BJ (cell line): ENCODE results near the gene LRP3. TPM values are rescaled to one million over a fixed set of nuclear protein-coding genes. Genes with fewer than 3 reads are reported as not detected.

Experiments
- CTCF ChIA-PET: fragments of 350-600 bp; formaldehyde crosslinking; extraction: SDS; loops from one replicate; lab custom pipeline; 2021; ENCODE audit warnings: antibody characterized with exemption, inconsistent platforms; lab: Yijun Ruan, JAX
- POLR2A ChIA-PET: fragments of 300-600 bp; sonication (Branson Sonifier 250); formaldehyde crosslinking; extraction: SDS; loops from one replicate; lab custom pipeline; 2021; ENCODE audit warnings: antibody characterized with exemption; lab: Charles Lee
- DNase-seq: peaks from one replicate; pipeline ENCODE4 v3.0.0-alpha.2; 2011; ENCODE audit warnings: low read depth
- H3K27me3 ChIP-seq: 2 replicates; pipeline ENCODE4 v1.6.0; 2011; ENCODE audit warnings: low read length; ENCODE audit not compliant: control insufficient read depth, insufficient read depth
- H3K36me3 ChIP-seq: 2 replicates; pipeline ENCODE4 v1.5.1; 2011; ENCODE audit warnings: low read length; ENCODE audit not compliant: control insufficient read depth, insufficient read depth
- H3K4me3 ChIP-seq: 2 replicates; pipeline ENCODE4 v1.5.1; 2011; ENCODE audit warnings: low read depth, mild to moderate bottlenecking, control low read depth, low read length
- polyA plus RNA-seq: library from polyadenylated mRNA; depleted of rRNA; stranded (reverse); fragments of >200 nt; gene quantifications from 2 replicates; pipeline ENCODE4 v1.2.3, GENCODE V29; 2011
- TF ChIP-seq, protein P1 (sequence below): IDR thresholded peaks from 2 replicates; pipeline ENCODE4 v1.5.1; 2011; ENCODE audit warnings: low read depth, mild to moderate bottlenecking, control low read depth, inconsistent platforms, low read length, moderate library complexity; ENCODE audit not compliant: insufficient read depth

Gene LRP3
- polyA plus RNA-seq, 1 experiment: 16.1 TPM

DNA sequence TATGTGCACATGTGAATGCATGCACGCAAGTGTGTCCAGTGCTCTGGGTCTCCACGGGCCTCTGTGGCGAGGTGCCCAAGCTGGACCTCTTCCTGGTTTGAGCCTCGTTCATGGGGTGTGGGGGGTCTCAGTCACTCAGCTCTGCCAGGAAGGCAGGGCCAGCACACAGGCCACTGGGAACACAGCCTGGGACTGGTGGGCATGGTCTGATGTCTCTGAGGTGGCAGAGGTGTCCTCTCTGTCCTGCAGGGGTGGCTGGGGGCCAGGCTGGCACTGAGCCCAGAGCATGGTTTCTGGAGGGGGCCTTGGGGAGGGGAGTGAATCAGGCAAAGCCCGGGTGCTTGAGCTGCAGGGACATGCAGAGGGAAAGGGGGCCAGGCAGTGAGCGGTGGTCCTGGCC is 9.4 kb downstream of the LRP3 start:
- H3K36me3 ChIP-seq: peaks cover 8% of the 10 kb centered on the region
- no peak for DNase-seq
- TF ChIP-seq, protein P1, sequence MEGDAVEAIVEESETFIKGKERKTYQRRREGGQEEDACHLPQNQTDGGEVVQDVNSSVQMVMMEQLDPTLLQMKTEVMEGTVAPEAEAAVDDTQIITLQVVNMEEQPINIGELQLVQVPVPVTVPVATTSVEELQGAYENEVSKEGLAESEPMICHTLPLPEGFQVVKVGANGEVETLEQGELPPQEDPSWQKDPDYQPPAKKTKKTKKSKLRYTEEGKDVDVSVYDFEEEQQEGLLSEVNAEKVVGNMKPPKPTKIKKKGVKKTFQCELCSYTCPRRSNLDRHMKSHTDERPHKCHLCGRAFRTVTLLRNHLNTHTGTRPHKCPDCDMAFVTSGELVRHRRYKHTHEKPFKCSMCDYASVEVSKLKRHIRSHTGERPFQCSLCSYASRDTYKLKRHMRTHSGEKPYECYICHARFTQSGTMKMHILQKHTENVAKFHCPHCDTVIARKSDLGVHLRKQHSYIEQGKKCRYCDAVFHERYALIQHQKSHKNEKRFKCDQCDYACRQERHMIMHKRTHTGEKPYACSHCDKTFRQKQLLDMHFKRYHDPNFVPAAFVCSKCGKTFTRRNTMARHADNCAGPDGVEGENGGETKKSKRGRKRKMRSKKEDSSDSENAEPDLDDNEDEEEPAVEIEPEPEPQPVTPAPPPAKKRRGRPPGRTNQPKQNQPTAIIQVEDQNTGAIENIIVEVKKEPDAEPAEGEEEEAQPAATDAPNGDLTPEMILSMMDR: no peak
- ChIA-PET POLR2A (no interaction called here), CTCF (interaction anchor here (1.6 kb wide), 1 partner anchor 213 kb away, joined by 3 read pairs; no protein-coding TSS in a partner anchor)
- no peaks in the 10 kb centered on the region for H3K27me3 ChIP-seq
- no peak overlapping the region for H3K4me3 ChIP-seq

DNA sequence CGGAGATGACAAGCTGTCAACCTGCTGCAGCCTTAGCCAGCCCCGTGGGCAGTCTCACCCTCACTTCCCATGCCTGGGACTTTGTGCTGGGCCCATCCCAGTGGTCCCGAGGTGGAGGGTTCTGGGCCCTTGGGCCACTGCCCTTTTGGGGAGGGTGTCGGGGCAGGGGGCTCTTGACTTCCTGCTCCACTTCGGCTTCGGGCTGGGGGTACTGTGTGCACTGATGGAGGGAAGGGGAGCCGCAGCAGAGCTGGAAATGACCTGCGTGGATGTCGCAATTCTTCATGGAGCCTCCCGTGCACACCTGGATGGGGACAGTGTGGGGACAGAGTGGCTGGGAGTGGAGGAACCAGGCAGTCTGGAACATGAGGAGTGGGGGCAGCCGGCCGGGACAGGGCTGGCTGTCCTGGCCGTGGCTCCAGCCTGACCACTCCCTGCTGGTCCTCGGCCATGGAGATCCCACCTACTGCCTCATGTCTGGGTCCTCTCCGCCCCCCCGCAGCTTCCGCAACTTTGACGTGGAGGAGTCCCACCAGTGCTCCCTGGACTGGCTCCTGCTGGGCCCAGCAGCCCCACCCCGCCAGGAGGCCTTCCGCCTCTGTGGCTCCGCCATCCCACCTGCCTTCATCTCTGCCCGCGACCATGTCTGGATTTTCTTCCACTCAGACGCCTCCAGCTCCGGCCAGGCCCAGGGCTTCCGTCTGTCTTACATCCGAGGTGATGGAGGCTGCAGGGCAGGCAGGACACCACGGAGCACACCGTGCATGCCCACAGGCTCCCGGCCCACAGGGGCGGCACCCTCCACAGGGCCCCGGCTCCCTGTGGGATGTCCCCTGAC is 10.2 kb downstream of the LRP3 start:
- DNase-seq: no peak
- no peak overlapping the region for H3K4me3 ChIP-seq
- no peaks in the 10 kb centered on the region for H3K27me3 ChIP-seq
- H3K36me3 ChIP-seq: peaks cover 7% of the 10 kb centered on the region
- TF ChIP-seq, protein P1: no peak
- CTCF ChIA-PET: interaction anchor here (1.6 kb wide), 1 partner anchor 212 kb away, joined by 3 read pairs; no protein-coding TSS in a partner anchor
- POLR2A ChIA-PET: no interaction called here

DNA sequence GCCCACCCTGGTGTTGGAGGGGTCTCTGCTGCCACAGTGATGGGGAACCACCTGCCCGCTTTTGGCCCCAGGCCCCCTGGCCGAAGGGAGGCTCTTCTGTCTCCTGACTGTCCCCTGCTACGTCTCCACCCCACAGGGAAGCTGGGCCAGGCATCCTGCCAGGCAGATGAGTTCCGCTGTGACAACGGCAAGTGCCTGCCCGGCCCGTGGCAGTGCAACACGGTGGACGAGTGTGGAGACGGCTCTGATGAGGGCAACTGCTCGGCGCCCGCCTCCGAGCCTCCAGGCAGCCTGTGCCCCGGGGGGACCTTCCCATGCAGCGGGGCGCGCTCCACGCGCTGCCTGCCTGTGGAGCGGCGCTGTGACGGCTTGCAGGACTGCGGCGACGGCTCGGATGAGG is 11.0 kb downstream of the LRP3 start:
- ChIA-PET POLR2A (no interaction called here), CTCF (interaction anchor here (1.6 kb wide), 1 partner anchor 211 kb away, joined by 3 read pairs; no protein-coding TSS in a partner anchor)
- Histone ChIP-seq H3K4me3 (no peak overlapping the region), H3K36me3 (peaks cover 6% of the 10 kb centered on the region), H3K27me3 (no peaks in the 10 kb centered on the region)
- TF ChIP-seq, protein P1: no peak
- no peak for DNase-seq

DNA sequence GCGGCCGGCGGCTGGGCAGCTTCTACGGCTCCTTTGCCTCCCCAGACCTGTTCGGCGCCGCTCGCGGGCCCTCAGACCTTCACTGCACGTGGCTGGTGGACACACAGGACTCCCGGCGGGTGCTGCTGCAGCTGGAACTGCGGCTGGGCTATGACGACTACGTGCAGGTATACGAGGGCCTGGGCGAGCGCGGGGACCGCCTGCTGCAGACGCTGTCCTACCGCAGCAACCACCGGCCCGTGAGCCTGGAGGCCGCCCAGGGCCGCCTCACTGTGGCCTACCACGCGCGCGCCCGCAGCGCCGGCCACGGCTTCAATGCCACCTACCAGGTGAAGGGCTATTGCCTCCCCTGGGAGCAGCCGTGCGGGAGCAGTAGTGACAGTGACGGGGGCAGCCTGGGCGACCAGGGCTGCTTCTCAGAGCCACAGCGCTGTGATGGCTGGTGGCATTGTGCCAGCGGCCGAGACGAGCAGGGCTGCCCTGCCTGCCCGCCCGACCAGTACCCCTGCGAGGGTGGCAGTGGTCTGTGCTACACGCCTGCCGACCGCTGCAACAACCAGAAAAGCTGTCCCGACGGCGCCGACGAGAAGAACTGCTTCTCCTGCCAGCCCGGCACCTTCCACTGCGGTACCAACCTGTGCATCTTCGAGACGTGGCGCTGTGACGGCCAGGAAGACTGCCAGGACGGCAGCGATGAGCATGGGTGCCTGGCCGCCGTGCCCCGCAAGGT is 11.6 kb downstream of the LRP3 start:
- CTCF ChIA-PET: no interaction called here
- POLR2A ChIA-PET: no interaction called here
- H3K4me3 ChIP-seq: no peak overlapping the region
- DNase-seq: no peak
- no peaks in the 10 kb centered on the region for H3K27me3 ChIP-seq
- TF ChIP-seq, protein P1: no peak
- peaks cover 6% of the 10 kb centered on the region for H3K36me3 ChIP-seq
